ENCODE results near the gene MTHFR.
"Not testable (repeated sequence)": the region's sequence is repeated elsewhere in the genome, so short reads cannot be mapped to it uniquely, and the experiment has no call there.

MTHFR gene

GRCh38 chr1:11817192-11817591, 11.4 kb upstream of the MTHFR start:
- H3K4me3 ChIP-seq: no peak overlapping the region
- H3K27me3 ChIP-seq (ENCODE audit: low read depth): no peaks in the 10 kb centered on the region
- no peaks in the 10 kb centered on the region for H3K9me3 ChIP-seq
- no peak for DNase-seq (ENCODE audit: low spot score in 2 of 2)
- H3K36me3 ChIP-seq (replicated peaks): peaks cover 45% of the 10 kb centered on the region
- in situ Hi-C loops (cut with MboI; ENCODE audit: low sequenced_read_pairs): no loop called here
- no peaks in the 10 kb centered on the region for H3K4me1 ChIP-seq

GRCh38 chr1:11813021-11813420, 7.3 kb upstream of the MTHFR start:
- no peaks in the 10 kb centered on the region for H3K27me3 ChIP-seq (ENCODE audit: low read depth)
- DNase-seq (ENCODE audit: low spot score in 2 of 2): no peak
- no peak overlapping the region for H3K4me3 ChIP-seq
- no peaks in the 10 kb centered on the region for H3K9me3 ChIP-seq
- H3K36me3 ChIP-seq (replicated peaks): peaks cover 31% of the 10 kb centered on the region
- in situ Hi-C loops (cut with MboI; ENCODE audit: low sequenced_read_pairs): no loop called here
- H3K4me1 ChIP-seq: no peaks in the 10 kb centered on the region

- in situ Hi-C loops (cut with MboI; ENCODE audit: low sequenced_read_pairs): no loop called here
- Histone ChIP-seq H3K4me1 (peaks cover 28% of the 10 kb centered on the region), H3K4me3 (peak overlapping the region; percentile 84), H3K36me3 (replicated peaks) (peaks cover 21% of the 10 kb centered on the region), H3K27me3 (ENCODE audit: low read depth) (no peaks in the 10 kb centered on the region), H3K9me3 (no peaks in the 10 kb centered on the region)
- no peak for DNase-seq (ENCODE audit: low spot score in 2 of 2)
These were observed 1.4 kb upstream of the MTHFR start for GRCh38 chr1:11807133-11807532.

- peak overlapping the region; percentile 84 for H3K4me3 ChIP-seq
- peak in 1 of 2 experiments; percentile 6 for DNase-seq (ENCODE audit: low spot score in 2 of 2)
These were observed 658 bp upstream of the MTHFR start for GRCh38 chr1:11806307-11806936.

GRCh38 chr1:11804666-11805421, 920 bp downstream of the MTHFR start:
- peak; percentile 9 to 48 for DNase-seq (ENCODE audit: low spot score in 2 of 2)
- Histone ChIP-seq H3K27me3 (ENCODE audit: low read depth) (no peaks in the 10 kb centered on the region), H3K4me3 (peak overlapping the region; percentile 84), H3K36me3 (replicated peaks) (peaks cover 33% of the 10 kb centered on the region), H3K9me3 (no peaks in the 10 kb centered on the region), H3K4me1 (peaks cover 28% of the 10 kb centered on the region)
- in situ Hi-C loops (cut with MboI; ENCODE audit: low sequenced_read_pairs): no loop called here

More at GRCh38 chr1:11806307-11806936, 658 bp upstream of the MTHFR start:
- H3K36me3 ChIP-seq (replicated peaks): peaks cover 21% of the 10 kb centered on the region
- in situ Hi-C loops (cut with MboI; ENCODE audit: low sequenced_read_pairs): no loop called here
- no peaks in the 10 kb centered on the region for H3K27me3 ChIP-seq (ENCODE audit: low read depth)
- no peaks in the 10 kb centered on the region for H3K9me3 ChIP-seq
- H3K4me1 ChIP-seq: peaks cover 28% of the 10 kb centered on the region

GRCh38 chr1:11803924-11804665, 1.7 kb downstream of the MTHFR start:
- H3K9me3 ChIP-seq; in situ Hi-C loops (cut with MboI; ENCODE audit: low sequenced_read_pairs); DNase-seq (ENCODE audit: low spot score in 2 of 2); H3K27me3 ChIP-seq (ENCODE audit: low read depth): not testable (repeated sequence)
- peaks cover 28% of the 10 kb centered on the region for H3K4me1 ChIP-seq
- H3K4me3 ChIP-seq: peak overlapping the region; percentile 84
- peaks cover 27% of the 10 kb centered on the region for H3K36me3 ChIP-seq (replicated peaks)

- Histone ChIP-seq H3K4me3 (no peak overlapping the region), H3K4me1 (peaks cover 28% of the 10 kb centered on the region)
- in situ Hi-C loops (cut with MboI; ENCODE audit: low sequenced_read_pairs): no loop called here
These were observed 2.5 kb downstream of the MTHFR start for GRCh38 chr1:11802973-11803885.

GRCh38 chr1:11802616-11802972, 3.2 kb downstream of the MTHFR start:
- Histone ChIP-seq H3K4me3 (no peak overlapping the region), H3K4me1 (peaks cover 24% of the 10 kb centered on the region), H3K36me3 (replicated peaks) (peaks cover 18% of the 10 kb centered on the region), H3K27me3 (ENCODE audit: low read depth) (no peaks in the 10 kb centered on the region), H3K9me3 (no peaks in the 10 kb centered on the region)
- DNase-seq (ENCODE audit: low spot score in 2 of 2): no peak
- in situ Hi-C loops (cut with MboI; ENCODE audit: low sequenced_read_pairs): no loop called here

More at GRCh38 chr1:11802973-11803885, 2.5 kb downstream of the MTHFR start:
- H3K9me3 ChIP-seq: no peaks in the 10 kb centered on the region
- peaks cover 23% of the 10 kb centered on the region for H3K36me3 ChIP-seq (replicated peaks)
- no peaks in the 10 kb centered on the region for H3K27me3 ChIP-seq (ENCODE audit: low read depth)
- DNase-seq (ENCODE audit: low spot score in 2 of 2): peak; percentile 70 to 93

- peaks cover 17% of the 10 kb centered on the region for H3K4me1 ChIP-seq
- H3K4me3 ChIP-seq: no peak overlapping the region
- DNase-seq (ENCODE audit: low spot score in 2 of 2): no peak
- no peaks in the 10 kb centered on the region for H3K27me3 ChIP-seq (ENCODE audit: low read depth)
- in situ Hi-C loops (cut with MboI; ENCODE audit: low sequenced_read_pairs): no loop called here
- peaks cover 13% of the 10 kb centered on the region for H3K36me3 ChIP-seq (replicated peaks)
- H3K9me3 ChIP-seq: no peaks in the 10 kb centered on the region
These were observed 4.9 kb downstream of the MTHFR start for GRCh38 chr1:11800756-11801433.

- in situ Hi-C loops (cut with MboI; ENCODE audit: low sequenced_read_pairs): no loop called here
- H3K36me3 ChIP-seq (replicated peaks): peaks cover 16% of the 10 kb centered on the region
These were observed 5.4 kb downstream of the MTHFR start for GRCh38 chr1:11800391-11800755.

GRCh38 chr1:11799896-11800295, 5.9 kb downstream of the MTHFR start:
- in situ Hi-C loops (cut with MboI; ENCODE audit: low sequenced_read_pairs): no loop called here
- Histone ChIP-seq H3K27me3 (ENCODE audit: low read depth) (no peaks in the 10 kb centered on the region), H3K4me1 (peaks cover 15% of the 10 kb centered on the region), H3K9me3 (no peaks in the 10 kb centered on the region), H3K4me3 (no peak overlapping the region), H3K36me3 (replicated peaks) (peaks cover 16% of the 10 kb centered on the region)
- DNase-seq (ENCODE audit: low spot score in 2 of 2): no peak

More at GRCh38 chr1:11800391-11800755, 5.4 kb downstream of the MTHFR start:
- Histone ChIP-seq H3K27me3 (ENCODE audit: low read depth) (no peaks in the 10 kb centered on the region), H3K4me3 (no peak overlapping the region), H3K4me1 (peaks cover 17% of the 10 kb centered on the region), H3K9me3 (no peaks in the 10 kb centered on the region)
- no peak for DNase-seq (ENCODE audit: low spot score in 2 of 2)

GRCh38 chr1:11799099-11799498, 6.7 kb downstream of the MTHFR start:
- H3K36me3 ChIP-seq (replicated peaks): peaks cover 16% of the 10 kb centered on the region
- no peaks in the 10 kb centered on the region for H3K27me3 ChIP-seq (ENCODE audit: low read depth)

More at GRCh38 chr1:11799099-11799498, 6.7 kb downstream of the MTHFR start:
- no peak for DNase-seq (ENCODE audit: low spot score in 2 of 2)
- Histone ChIP-seq H3K4me1 (peaks cover 11% of the 10 kb centered on the region), H3K9me3 (no peaks in the 10 kb centered on the region), H3K4me3 (no peak overlapping the region)
- in situ Hi-C loops (cut with MboI; ENCODE audit: low sequenced_read_pairs): no loop called here

Data from HAP-1 (cell line).